HEK293 (cell line): ENCODE results near the gene PKP4.

ENCODE experiments used
- CTCF ChIA-PET: fragments of 350-600 bp; formaldehyde crosslinking; extraction: SDS; loops from one replicate; lab custom pipeline; 2021; ENCODE audit warnings: antibody characterized with exemption; lab: Yijun Ruan, JAX
- POLR2A ChIA-PET: fragments of 300-600 bp; formaldehyde crosslinking; extraction: SDS; loops from one replicate; lab custom pipeline; 2020; ENCODE audit warnings: antibody characterized with exemption, inconsistent platforms; lab: Yijun Ruan, JAX
- H3K27ac ChIP-seq: fragments of 200-500 bp; sonication (Bioruptor generic); 2 replicates; pipeline ENCODE4 v1.5.1; 2014; ENCODE audit warnings: low read depth, low read length, control low read depth, inconsistent platforms; ENCODE audit errors: extremely low read depth
- H3K36me3 ChIP-seq, 2 experiments: fragments of 200-500 bp in 1 of 2; sonication (Bioruptor generic) in 1 of 2; 1 replicate in 1 of 2; 2 replicates in 1 of 2; pipeline ENCODE4 v1.5.1; 2014 to 2017; ENCODE audit warnings: inconsistent platforms in 2 of 2, low read length in 2 of 2; ENCODE audit not compliant: control insufficient read depth in 2 of 2, insufficient read depth in 1 of 2
- H3K4me1 ChIP-seq: fragments of 200-500 bp; sonication (Bioruptor generic); 2 replicates; pipeline ENCODE4 v1.5.1; 2014; ENCODE audit warnings: mild to moderate bottlenecking, low read length, inconsistent platforms; ENCODE audit not compliant: control insufficient read depth, insufficient read depth
- H3K4me3 ChIP-seq: 2 replicates; pipeline ENCODE4 v1.5.1; 2011; ENCODE audit warnings: low read depth, mild to moderate bottlenecking, control low read depth, low read length, moderate library complexity
- H3K9me3 ChIP-seq: fragments of 200-500 bp; sonication (Bioruptor generic); 2 replicates; pipeline ENCODE4 v1.5.1; 2014; ENCODE audit warnings: low read depth, low read length, inconsistent platforms; ENCODE audit not compliant: control insufficient read depth, insufficient read depth
- BCL11A ChIP-seq: fragments of 450-650 bp; formaldehyde crosslinking; IDR thresholded peaks from 2 replicates; pipeline ENCODE4 v1.5.1; 2016; ENCODE audit warnings: low read depth, missing biosample characterization, missing genetic modification characterization
- BCL6B ChIP-seq: fragments of 450-650 bp; formaldehyde crosslinking; IDR thresholded peaks from 2 replicates; pipeline ENCODE4 v1.5.1; 2017; ENCODE audit warnings: missing biosample characterization, missing genetic modification characterization
- RBAK ChIP-seq: fragments of 450-650 bp; formaldehyde crosslinking; IDR thresholded peaks from 2 replicates; pipeline ENCODE4 v1.5.1; 2016; ENCODE audit warnings: missing biosample characterization, missing genetic modification characterization
- SALL2 ChIP-seq: fragments of 450-650 bp; formaldehyde crosslinking; IDR thresholded peaks from 2 replicates; pipeline ENCODE4 v1.5.0; 2017; ENCODE audit warnings: missing biosample characterization, mild to moderate bottlenecking, missing genetic modification characterization, borderline replicate concordance
- TSHZ1 ChIP-seq: fragments of 450-650 bp; formaldehyde crosslinking; IDR thresholded peaks from 2 replicates; pipeline ENCODE4 v1.5.1; 2016; ENCODE audit warnings: missing biosample characterization, missing genetic modification characterization, borderline replicate concordance
- ZBTB44 ChIP-seq: fragments of 450-650 bp; IDR thresholded peaks from 2 replicates; pipeline ENCODE4 v1.5.1; 2018; ENCODE audit warnings: missing biosample characterization, mild to moderate bottlenecking, missing genetic modification characterization
- ZBTB49 ChIP-seq: fragments of 450-650 bp; formaldehyde crosslinking; IDR thresholded peaks from 2 replicates; pipeline ENCODE4 v1.5.1; 2016; ENCODE audit warnings: missing biosample characterization, missing genetic modification characterization, low read depth
- ZFP3 ChIP-seq: fragments of 450-650 bp; formaldehyde crosslinking; IDR thresholded peaks from 2 replicates; pipeline ENCODE4 v1.5.1; 2016; ENCODE audit warnings: low read depth, missing biosample characterization, missing genetic modification characterization
- ZFP37 ChIP-seq: fragments of 450-650 bp; formaldehyde crosslinking; IDR thresholded peaks from 2 replicates; pipeline ENCODE4 v1.5.1; 2016; ENCODE audit warnings: missing biosample characterization, missing genetic modification characterization
- ZFP69B ChIP-seq: fragments of 450-650 bp; formaldehyde crosslinking; IDR thresholded peaks from 2 replicates; pipeline ENCODE4 v1.5.1; 2016; ENCODE audit warnings: missing biosample characterization, missing genetic modification characterization
- ZNF169 ChIP-seq: fragments of 450-650 bp; formaldehyde crosslinking; IDR thresholded peaks from 2 replicates; pipeline ENCODE4 v1.5.1; 2016; ENCODE audit warnings: missing biosample characterization, missing genetic modification characterization
- ZNF266 ChIP-seq: fragments of 450-650 bp; formaldehyde crosslinking; IDR thresholded peaks from 2 replicates; pipeline ENCODE4 v1.5.1; 2016; ENCODE audit warnings: missing biosample characterization, missing genetic modification characterization, low read depth
- ZNF280D ChIP-seq: fragments of 450-650 bp; formaldehyde crosslinking; IDR thresholded peaks from 2 replicates; pipeline ENCODE4 v1.5.1; 2016; ENCODE audit warnings: missing biosample characterization, missing genetic modification characterization
- ZNF335 ChIP-seq: fragments of 450-650 bp; formaldehyde crosslinking; conservative IDR thresholded peaks from 2 replicates; pipeline ENCODE4 v1.5.1; 2016; ENCODE audit warnings: missing biosample characterization, missing genetic modification characterization
- ZNF354C ChIP-seq: fragments of 450-650 bp; formaldehyde crosslinking; IDR thresholded peaks from 2 replicates; pipeline ENCODE4 v1.5.1; 2016; ENCODE audit warnings: missing biosample characterization, missing genetic modification characterization, low read depth, borderline replicate concordance
- ZNF391 ChIP-seq: fragments of 450-650 bp; formaldehyde crosslinking; IDR thresholded peaks from 2 replicates; pipeline ENCODE4 v1.5.1; 2016; ENCODE audit warnings: low read depth, missing biosample characterization, missing genetic modification characterization, borderline replicate concordance
- ZNF433 ChIP-seq: fragments of 450-650 bp; formaldehyde crosslinking; IDR thresholded peaks from 2 replicates; pipeline ENCODE4 v1.5.1; 2016; ENCODE audit warnings: missing biosample characterization, missing genetic modification characterization, low read depth
- ZNF585B ChIP-seq: fragments of 450-650 bp; formaldehyde crosslinking; IDR thresholded peaks from 2 replicates; pipeline ENCODE4 v1.5.1; 2016; ENCODE audit warnings: missing biosample characterization, missing genetic modification characterization
- ZNF610 ChIP-seq: fragments of 450-650 bp; formaldehyde crosslinking; IDR thresholded peaks from 2 replicates; pipeline ENCODE4 v1.5.1; 2016; ENCODE audit warnings: missing biosample characterization, missing genetic modification characterization, borderline replicate concordance
- ZNF664 ChIP-seq: fragments of 450-650 bp; formaldehyde crosslinking; IDR thresholded peaks from 2 replicates; pipeline ENCODE4 v1.5.1; 2016; ENCODE audit warnings: missing biosample characterization, missing genetic modification characterization
- ZSCAN30 ChIP-seq: fragments of 450-650 bp; IDR thresholded peaks from 2 replicates; pipeline ENCODE4 v1.5.1; 2018; ENCODE audit warnings: missing biosample characterization, mild to moderate bottlenecking, missing genetic modification characterization, moderate library complexity
- TF ChIP-seq, protein P1 (sequence below): fragments of 450-650 bp; formaldehyde crosslinking; IDR thresholded peaks from 2 replicates; pipeline ENCODE4 v1.5.1; 2016; ENCODE audit warnings: missing biosample characterization, missing genetic modification characterization

PKP4 gene

GRCh38 chr2:158500333-158500732 is 43.6 kb downstream of the PKP4 start (continued):
- TF ChIP-seq ZBTB44 (no peak), ZNF585B (tag by site-specific recombination) (no peak), ZNF354C (tag by site-specific recombination) (no peak), ZNF335 (tag by site-specific recombination) (no peak), ZNF266 (tag by site-specific recombination) (no peak), ZNF391 (tag by site-specific recombination) (no peak), SALL2 (tag by site-specific recombination) (no peak)

- H3K9me3 ChIP-seq: no peaks in the 10 kb centered on the region
- H3K4me1 ChIP-seq: peaks cover 9% of the 10 kb centered on the region
- ChIA-PET CTCF (interaction anchor here (0.5 to 1.4 kb wide), 2 partner anchors 28 to 105 kb away, joined by 3 to 5 read pairs; no protein-coding TSS in a partner anchor), POLR2A (no interaction called here)
- H3K27ac ChIP-seq: no peak overlapping the region
- no peaks in the 10 kb centered on the region for H3K36me3 ChIP-seq
- H3K4me3 ChIP-seq: no peak overlapping the region
- TF ChIP-seq ZNF433 (no peak), RBAK (tag by site-specific recombination) (no peak), ZSCAN30 (tag by site-specific recombination) (no peak), ZNF664 (tag by site-specific recombination) (no peak), ZFP69B (tag by site-specific recombination) (no peak), TSHZ1 (tag by site-specific recombination) (no peak), ZNF610 (tag by site-specific recombination) (no peak), ZNF280D (tag by site-specific recombination) (no peak), ZFP37 (no peak), ZBTB49 (no peak), ZFP3 (tag by site-specific recombination) (no peak), ZNF169 (no peak), BCL11A (tag by site-specific recombination) (no peak), BCL6B (tag by site-specific recombination) (no peak)
- TF ChIP-seq, protein P1, sequence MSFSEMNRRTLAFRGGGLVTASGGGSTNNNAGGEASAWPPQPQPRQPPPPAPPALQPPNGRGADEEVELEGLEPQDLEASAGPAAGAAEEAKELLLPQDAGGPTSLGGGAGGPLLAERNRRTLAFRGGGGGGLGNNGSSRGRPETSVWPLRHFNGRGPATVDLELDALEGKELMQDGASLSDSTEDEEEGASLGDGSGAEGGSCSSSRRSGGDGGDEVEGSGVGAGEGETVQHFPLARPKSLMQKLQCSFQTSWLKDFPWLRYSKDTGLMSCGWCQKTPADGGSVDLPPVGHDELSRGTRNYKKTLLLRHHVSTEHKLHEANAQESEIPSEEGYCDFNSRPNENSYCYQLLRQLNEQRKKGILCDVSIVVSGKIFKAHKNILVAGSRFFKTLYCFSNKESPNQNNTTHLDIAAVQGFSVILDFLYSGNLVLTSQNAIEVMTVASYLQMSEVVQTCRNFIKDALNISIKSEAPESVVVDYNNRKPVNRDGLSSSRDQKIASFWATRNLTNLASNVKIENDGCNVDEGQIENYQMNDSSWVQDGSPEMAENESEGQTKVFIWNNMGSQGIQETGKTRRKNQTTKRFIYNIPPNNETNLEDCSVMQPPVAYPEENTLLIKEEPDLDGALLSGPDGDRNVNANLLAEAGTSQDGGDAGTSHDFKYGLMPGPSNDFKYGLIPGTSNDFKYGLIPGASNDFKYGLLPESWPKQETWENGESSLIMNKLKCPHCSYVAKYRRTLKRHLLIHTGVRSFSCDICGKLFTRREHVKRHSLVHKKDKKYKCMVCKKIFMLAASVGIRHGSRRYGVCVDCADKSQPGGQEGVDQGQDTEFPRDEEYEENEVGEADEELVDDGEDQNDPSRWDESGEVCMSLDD (tag by site-specific recombination): no peak
Observed at GRCh38 chr2:158501301-158501700, 44.5 kb downstream of the PKP4 start.
